Neuronal stem cell (in vitro differentiated cells): Measurements from ENCODE around the gene KRTAP1-1.
"Not testable (repeated sequence)": the region's sequence is repeated elsewhere in the genome, so short reads cannot be mapped to it uniquely, and the experiment has no call there.

Experiments
- DNase-seq: peaks from one replicate; pipeline ENCODE4 v3.0.0-alpha.2; 2013; ENCODE audit warnings: low spot score
- H2AFZ ChIP-seq: one replicate; pipeline ENCODE4 v1.6.1; 2013; ENCODE audit warnings: mild to moderate bottlenecking, low read length, inconsistent platforms
- H2AK5ac ChIP-seq: 2 replicates; pipeline ENCODE4 v1.6.1; 2013; ENCODE audit warnings: low read depth, mild to moderate bottlenecking, inconsistent platforms, low read length, moderate library complexity, mixed read lengths
- H2BK120ac ChIP-seq: 2 replicates; pipeline ENCODE4 v1.6.1; 2013; ENCODE audit warnings: low read depth, mild to moderate bottlenecking, inconsistent platforms, low read length, moderate library complexity, mixed read lengths
- H2BK12ac ChIP-seq: one replicate; pipeline ENCODE4 v1.6.1; 2013; ENCODE audit warnings: low read length, inconsistent platforms
- H2BK15ac ChIP-seq: 2 replicates; pipeline ENCODE4 v1.6.1; 2013; ENCODE audit warnings: mild to moderate bottlenecking, low read length, inconsistent platforms, mixed read lengths
- H2BK5ac ChIP-seq: one replicate; pipeline ENCODE4 v1.6.1; 2013; ENCODE audit warnings: inconsistent platforms, mild to moderate bottlenecking, low read length, moderate library complexity
- H3K14ac ChIP-seq: one replicate; pipeline ENCODE4 v1.6.1; 2013; ENCODE audit warnings: low read length, inconsistent platforms
- H3K18ac ChIP-seq: 2 replicates; pipeline ENCODE4 v1.6.1; 2013; ENCODE audit warnings: low read length, inconsistent platforms
- H3K23ac ChIP-seq: 2 replicates; pipeline ENCODE4 v1.6.1; 2013; ENCODE audit warnings: low read depth, mild to moderate bottlenecking, mixed read lengths, low read length, inconsistent platforms; ENCODE audit not compliant: poor library complexity
- H3K27ac ChIP-seq: replicated peaks from 3 replicates; pipeline ENCODE4 v1.5.1; 2013; ENCODE audit warnings: low read length, inconsistent platforms
- H3K27me3 ChIP-seq, 3 experiments: 2 replicates each; pipeline ENCODE4 v1.6.1; 2013; ENCODE audit warnings: low read length in 3 of 3, mild to moderate bottlenecking in 2 of 3, inconsistent platforms in 1 of 3, low read depth in 1 of 3, mixed read lengths in 1 of 3, moderate library complexity in 1 of 3; ENCODE audit not compliant: control insufficient read depth in 3 of 3, insufficient read depth in 3 of 3
- H3K36me3 ChIP-seq, 2 donors: replicated peaks in 1 of 2; 2 replicates each; pipeline ENCODE4 v1.6.1; 2013; ENCODE audit warnings: low read length in 2 of 2; ENCODE audit not compliant: control insufficient read depth in 2 of 2, insufficient read depth in 2 of 2
- H3K4ac ChIP-seq: 2 replicates; pipeline ENCODE4 v1.6.1; 2013; ENCODE audit warnings: inconsistent platforms, mild to moderate bottlenecking, low read length, moderate library complexity
- H3K4me1 ChIP-seq, 2 donors: 1 replicate in 1 of 2; 2 replicates in 1 of 2; pipeline ENCODE4 v1.6.1; 2013; ENCODE audit warnings: low read length in 2 of 2, low read depth in 1 of 2; ENCODE audit not compliant: control insufficient read depth in 2 of 2, insufficient read depth in 1 of 2
- H3K4me2 ChIP-seq: one replicate; pipeline ENCODE4 v1.6.1; 2013; ENCODE audit warnings: mild to moderate bottlenecking, low read length, inconsistent platforms; ENCODE audit not compliant: insufficient read depth, poor library complexity, severe bottlenecking
- H3K4me3 ChIP-seq, 2 donors: 2 replicates each; pipeline ENCODE4 v1.5.1; 2013; ENCODE audit warnings: low read length in 2 of 2, mild to moderate bottlenecking in 2 of 2, inconsistent platforms in 1 of 2, moderate library complexity in 1 of 2
- H3K79me1 ChIP-seq: one replicate; pipeline ENCODE4 v1.6.1; 2013; ENCODE audit warnings: low read depth, mild to moderate bottlenecking, inconsistent platforms, low read length, moderate library complexity
- H3K9ac ChIP-seq: one replicate; pipeline ENCODE4 v1.6.1; 2013; ENCODE audit warnings: mild to moderate bottlenecking, low read depth, low read length, inconsistent platforms; ENCODE audit not compliant: poor library complexity
- H3K9me3 ChIP-seq, 2 donors: replicated peaks in 1 of 2; 2 replicates each; pipeline versions ENCODE3 to v1.6.1; 2013; ENCODE audit warnings: low read length in 2 of 2, mild to moderate bottlenecking in 2 of 2, inconsistent platforms in 1 of 2, low read depth in 1 of 2, mixed read lengths in 1 of 2, moderate library complexity in 1 of 2; ENCODE audit not compliant: control insufficient read depth in 2 of 2, insufficient read depth in 1 of 2
- H4K8ac ChIP-seq: one replicate; pipeline ENCODE4 v1.6.1; 2013; ENCODE audit warnings: low read depth, mild to moderate bottlenecking, inconsistent platforms, low read length, moderate library complexity
- H4K91ac ChIP-seq: one replicate; pipeline ENCODE4 v1.6.1; 2013; ENCODE audit warnings: low read length, low read depth, mild to moderate bottlenecking, inconsistent platforms; ENCODE audit not compliant: poor library complexity
- WGBS, 2 donors: extraction: QIAGEN DNeasy Blood & Tissue Kit; methylation state at CpG; one replicate each; pipeline ENCODE4 v1.1.7; 2013; ENCODE audit warnings: missing lambda C conversion rate in 2 of 2, mixed read lengths in 1 of 2; ENCODE audit not compliant: insufficient read length in 2 of 2, insufficient replicate concordance in 1 of 2; ENCODE audit errors: extremely low coverage in 2 of 2; 5-methylcytosine and 5-hydroxymethylcytosine counted together

Gene KRTAP1-1

GRCh38 chr17:41060052-41060604 is 18.9 kb upstream of the KRTAP1-1 start, which contains the start of gene KRTAP2-3:
Gene KRTAP2-3, minus strand, starts transcription at chr17:41060114. Its CDS starts 64 bp downstream, at chr17:41060050.
- Histone ChIP-seq H3K4me2 (no peak within 1 kb of the TSS), H3K4ac (no peak within 1 kb of the TSS), H2BK15ac (no peak within 1 kb of the TSS), H3K27me3 (no peaks in the 10 kb centered on the region), H3K27ac (no peak within 1 kb of the TSS), H2BK5ac (no peak within 1 kb of the TSS), H2BK12ac (no peak within 1 kb of the TSS), H3K79me1 (no peaks in the 10 kb centered on the region), H3K4me1 (peaks cover 0 to 2% of the 10 kb centered on the region in 2 donors), H3K4me3 (no peak within 1 kb of the TSS), H3K9ac (no peak within 1 kb of the TSS), H4K8ac (no peak within 1 kb of the TSS), H3K9me3 (peaks cover 0 to 2% of the 10 kb centered on the region in 2 donors), H2AFZ (no peak within 1 kb of the TSS), H3K23ac (no peak within 1 kb of the TSS), H2BK120ac (no peak within 1 kb of the TSS), H3K14ac (no peak within 1 kb of the TSS), H3K18ac (no peak within 1 kb of the TSS), H3K36me3 (no peaks in the 10 kb centered on the region), H4K91ac (no peak within 1 kb of the TSS), H2AK5ac (no peak within 1 kb of the TSS)
- no CpG with 5 or more reads among the region's 6 CpGs for WGBS, 2 donors
- DNase-seq, result no peak

- not testable (repeated sequence) for H3K27me3 ChIP-seq, H4K91ac ChIP-seq, H3K79me1 ChIP-seq, H3K23ac ChIP-seq, H2BK120ac ChIP-seq, H2AK5ac ChIP-seq, H3K9ac ChIP-seq, DNase-seq, H2BK15ac ChIP-seq, H2BK5ac ChIP-seq, H3K27ac ChIP-seq, H3K18ac ChIP-seq, H3K36me3 ChIP-seq, H3K14ac ChIP-seq, H4K8ac ChIP-seq, H3K9me3 ChIP-seq, H3K4ac ChIP-seq, H3K4me3 ChIP-seq, H3K4me2 ChIP-seq, H3K4me1 ChIP-seq, H2BK12ac ChIP-seq, H2AFZ ChIP-seq
- WGBS, 2 donors, result no CpG with 5 or more reads among the region's 31 CpGs
Observed at GRCh38 chr17:41059276-41060051, 18.2 kb upstream of the KRTAP1-1 start.

DNA sequence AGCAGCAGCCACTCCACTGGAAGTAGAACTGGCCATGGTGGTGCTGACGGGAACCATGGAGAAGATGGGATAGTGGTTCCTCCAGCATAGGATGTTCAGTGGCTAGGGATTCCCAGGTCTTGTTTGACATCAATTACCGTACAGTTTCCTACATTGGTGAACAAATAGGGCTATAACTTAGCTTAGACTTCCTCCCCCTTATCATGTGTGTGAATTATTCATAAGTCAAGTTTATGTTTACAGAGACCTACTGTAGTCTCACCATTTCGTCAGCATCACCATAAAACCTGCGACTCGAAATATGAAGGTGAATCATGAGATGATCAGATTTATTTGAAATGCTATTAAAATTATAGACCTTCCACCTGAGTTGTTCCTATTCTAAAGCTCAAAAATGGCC is 17.5 kb upstream of the KRTAP1-1 start:
- Histone ChIP-seq H3K4me3 (no peak overlapping the region), H4K8ac (no peak overlapping the region), H2BK120ac (no peak overlapping the region), H3K14ac (no peak overlapping the region), H3K4me2 (no peak overlapping the region), H3K27ac (no peak overlapping the region), H3K23ac (no peak overlapping the region), H3K4me1 (peaks cover 0 to 2% of the 10 kb centered on the region in 2 donors), H3K9me3 (peaks cover 0 to 2% of the 10 kb centered on the region in 2 donors), H4K91ac (no peak overlapping the region), H2AFZ (no peak overlapping the region), H3K27me3 (no peaks in the 10 kb centered on the region), H2AK5ac (no peak overlapping the region), H2BK12ac (no peak overlapping the region), H3K4ac (no peak overlapping the region), H2BK5ac (no peak overlapping the region), H3K18ac (no peak overlapping the region), H2BK15ac (no peak overlapping the region), H3K9ac (no peak overlapping the region), H3K79me1 (no peaks in the 10 kb centered on the region), H3K36me3 (no peaks in the 10 kb centered on the region)
- no CpG with 5 or more reads among the region's 5 CpGs for WGBS, 2 donors
- no peak for DNase-seq

DNA sequence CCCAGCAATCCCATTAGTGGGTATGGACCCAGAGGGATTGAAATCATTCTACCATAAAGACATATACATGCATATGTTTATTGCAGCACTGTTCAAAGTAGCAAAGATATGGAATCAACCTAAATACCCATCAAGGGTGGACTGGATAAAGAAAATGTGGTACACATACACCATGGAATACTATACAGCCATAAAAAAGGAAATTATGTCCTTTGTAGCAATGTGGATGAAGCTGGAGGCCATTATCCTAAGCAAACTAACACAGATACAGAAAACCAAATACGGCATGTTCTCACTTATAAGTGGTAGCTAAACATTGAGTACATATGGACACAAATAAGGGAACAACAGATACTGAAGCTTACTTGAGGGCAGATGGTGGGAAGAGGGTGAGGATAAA is 16.3 kb upstream of the KRTAP1-1 start:
- no peak overlapping the region for H3K27ac ChIP-seq
- H3K27me3 ChIP-seq, result no peaks in the 10 kb centered on the region
- no peak for DNase-seq
- H3K36me3 ChIP-seq, result no peaks in the 10 kb centered on the region
- H3K9me3 ChIP-seq, result peaks cover 0 to 2% of the 10 kb centered on the region in 2 donors
- no peak overlapping the region for H2AFZ ChIP-seq
- no CpG with 5 or more reads among the region's 1 CpG for WGBS, 2 donors
- no peak overlapping the region for H4K8ac ChIP-seq
- H2BK15ac ChIP-seq, result no peak overlapping the region
- no peak overlapping the region for H3K18ac ChIP-seq
- H3K4ac ChIP-seq, result no peak overlapping the region
- H2BK120ac ChIP-seq, result no peak overlapping the region
- H2BK5ac ChIP-seq, result no peak overlapping the region
- H3K4me1 ChIP-seq, result peaks cover 0 to 2% of the 10 kb centered on the region in 2 donors
- H2BK12ac ChIP-seq, result no peak overlapping the region
- H2AK5ac ChIP-seq, result no peak overlapping the region
- H3K23ac ChIP-seq, result no peak overlapping the region
- H3K4me2 ChIP-seq, result no peak overlapping the region
- no peak overlapping the region for H3K9ac ChIP-seq
- H3K14ac ChIP-seq, result no peak overlapping the region
- H3K4me3 ChIP-seq, result no peak overlapping the region
- H3K79me1 ChIP-seq, result no peaks in the 10 kb centered on the region
- H4K91ac ChIP-seq, result no peak overlapping the region
